ENCODE results near the gene SERINC2. TPM values are rescaled to one million over a fixed set of nuclear protein-coding genes. Genes with fewer than 3 reads are reported as not detected.

SERINC2 gene
- total and polyA plus RNA-seq, 2 of the 8 experiments (the other 6 are each of a cell fraction or from before 2014, with no cell fraction given), result 31.4 to 60.0 TPM

DNA sequence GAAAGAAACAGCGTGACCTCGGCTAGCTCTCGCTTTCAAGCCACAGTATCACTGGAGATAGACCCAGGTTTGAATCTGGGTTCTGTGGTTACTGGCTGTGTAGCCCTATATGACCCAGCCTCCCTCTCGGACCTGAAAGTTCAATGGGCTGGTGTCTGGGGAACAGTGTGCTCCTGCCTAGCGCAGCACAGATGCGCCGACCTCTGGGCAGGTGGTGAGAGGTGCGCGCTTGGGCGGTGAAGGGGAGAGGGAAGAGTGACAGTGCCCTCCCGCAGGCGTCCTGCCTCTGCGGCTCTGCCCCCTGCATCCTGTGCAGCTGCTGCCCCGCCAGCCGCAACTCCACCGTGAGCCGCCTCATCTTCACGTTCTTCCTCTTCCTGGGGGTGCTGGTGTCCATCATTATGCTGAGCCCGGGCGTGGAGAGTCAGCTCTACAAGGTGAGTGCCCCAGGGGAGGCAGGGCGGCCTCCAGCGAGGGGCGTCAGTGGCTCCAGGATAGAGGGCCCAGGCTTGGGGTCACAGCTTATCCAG lies 10.5 kb downstream of the SERINC2 start (continued):
- TF ChIP-seq, protein P1, sequence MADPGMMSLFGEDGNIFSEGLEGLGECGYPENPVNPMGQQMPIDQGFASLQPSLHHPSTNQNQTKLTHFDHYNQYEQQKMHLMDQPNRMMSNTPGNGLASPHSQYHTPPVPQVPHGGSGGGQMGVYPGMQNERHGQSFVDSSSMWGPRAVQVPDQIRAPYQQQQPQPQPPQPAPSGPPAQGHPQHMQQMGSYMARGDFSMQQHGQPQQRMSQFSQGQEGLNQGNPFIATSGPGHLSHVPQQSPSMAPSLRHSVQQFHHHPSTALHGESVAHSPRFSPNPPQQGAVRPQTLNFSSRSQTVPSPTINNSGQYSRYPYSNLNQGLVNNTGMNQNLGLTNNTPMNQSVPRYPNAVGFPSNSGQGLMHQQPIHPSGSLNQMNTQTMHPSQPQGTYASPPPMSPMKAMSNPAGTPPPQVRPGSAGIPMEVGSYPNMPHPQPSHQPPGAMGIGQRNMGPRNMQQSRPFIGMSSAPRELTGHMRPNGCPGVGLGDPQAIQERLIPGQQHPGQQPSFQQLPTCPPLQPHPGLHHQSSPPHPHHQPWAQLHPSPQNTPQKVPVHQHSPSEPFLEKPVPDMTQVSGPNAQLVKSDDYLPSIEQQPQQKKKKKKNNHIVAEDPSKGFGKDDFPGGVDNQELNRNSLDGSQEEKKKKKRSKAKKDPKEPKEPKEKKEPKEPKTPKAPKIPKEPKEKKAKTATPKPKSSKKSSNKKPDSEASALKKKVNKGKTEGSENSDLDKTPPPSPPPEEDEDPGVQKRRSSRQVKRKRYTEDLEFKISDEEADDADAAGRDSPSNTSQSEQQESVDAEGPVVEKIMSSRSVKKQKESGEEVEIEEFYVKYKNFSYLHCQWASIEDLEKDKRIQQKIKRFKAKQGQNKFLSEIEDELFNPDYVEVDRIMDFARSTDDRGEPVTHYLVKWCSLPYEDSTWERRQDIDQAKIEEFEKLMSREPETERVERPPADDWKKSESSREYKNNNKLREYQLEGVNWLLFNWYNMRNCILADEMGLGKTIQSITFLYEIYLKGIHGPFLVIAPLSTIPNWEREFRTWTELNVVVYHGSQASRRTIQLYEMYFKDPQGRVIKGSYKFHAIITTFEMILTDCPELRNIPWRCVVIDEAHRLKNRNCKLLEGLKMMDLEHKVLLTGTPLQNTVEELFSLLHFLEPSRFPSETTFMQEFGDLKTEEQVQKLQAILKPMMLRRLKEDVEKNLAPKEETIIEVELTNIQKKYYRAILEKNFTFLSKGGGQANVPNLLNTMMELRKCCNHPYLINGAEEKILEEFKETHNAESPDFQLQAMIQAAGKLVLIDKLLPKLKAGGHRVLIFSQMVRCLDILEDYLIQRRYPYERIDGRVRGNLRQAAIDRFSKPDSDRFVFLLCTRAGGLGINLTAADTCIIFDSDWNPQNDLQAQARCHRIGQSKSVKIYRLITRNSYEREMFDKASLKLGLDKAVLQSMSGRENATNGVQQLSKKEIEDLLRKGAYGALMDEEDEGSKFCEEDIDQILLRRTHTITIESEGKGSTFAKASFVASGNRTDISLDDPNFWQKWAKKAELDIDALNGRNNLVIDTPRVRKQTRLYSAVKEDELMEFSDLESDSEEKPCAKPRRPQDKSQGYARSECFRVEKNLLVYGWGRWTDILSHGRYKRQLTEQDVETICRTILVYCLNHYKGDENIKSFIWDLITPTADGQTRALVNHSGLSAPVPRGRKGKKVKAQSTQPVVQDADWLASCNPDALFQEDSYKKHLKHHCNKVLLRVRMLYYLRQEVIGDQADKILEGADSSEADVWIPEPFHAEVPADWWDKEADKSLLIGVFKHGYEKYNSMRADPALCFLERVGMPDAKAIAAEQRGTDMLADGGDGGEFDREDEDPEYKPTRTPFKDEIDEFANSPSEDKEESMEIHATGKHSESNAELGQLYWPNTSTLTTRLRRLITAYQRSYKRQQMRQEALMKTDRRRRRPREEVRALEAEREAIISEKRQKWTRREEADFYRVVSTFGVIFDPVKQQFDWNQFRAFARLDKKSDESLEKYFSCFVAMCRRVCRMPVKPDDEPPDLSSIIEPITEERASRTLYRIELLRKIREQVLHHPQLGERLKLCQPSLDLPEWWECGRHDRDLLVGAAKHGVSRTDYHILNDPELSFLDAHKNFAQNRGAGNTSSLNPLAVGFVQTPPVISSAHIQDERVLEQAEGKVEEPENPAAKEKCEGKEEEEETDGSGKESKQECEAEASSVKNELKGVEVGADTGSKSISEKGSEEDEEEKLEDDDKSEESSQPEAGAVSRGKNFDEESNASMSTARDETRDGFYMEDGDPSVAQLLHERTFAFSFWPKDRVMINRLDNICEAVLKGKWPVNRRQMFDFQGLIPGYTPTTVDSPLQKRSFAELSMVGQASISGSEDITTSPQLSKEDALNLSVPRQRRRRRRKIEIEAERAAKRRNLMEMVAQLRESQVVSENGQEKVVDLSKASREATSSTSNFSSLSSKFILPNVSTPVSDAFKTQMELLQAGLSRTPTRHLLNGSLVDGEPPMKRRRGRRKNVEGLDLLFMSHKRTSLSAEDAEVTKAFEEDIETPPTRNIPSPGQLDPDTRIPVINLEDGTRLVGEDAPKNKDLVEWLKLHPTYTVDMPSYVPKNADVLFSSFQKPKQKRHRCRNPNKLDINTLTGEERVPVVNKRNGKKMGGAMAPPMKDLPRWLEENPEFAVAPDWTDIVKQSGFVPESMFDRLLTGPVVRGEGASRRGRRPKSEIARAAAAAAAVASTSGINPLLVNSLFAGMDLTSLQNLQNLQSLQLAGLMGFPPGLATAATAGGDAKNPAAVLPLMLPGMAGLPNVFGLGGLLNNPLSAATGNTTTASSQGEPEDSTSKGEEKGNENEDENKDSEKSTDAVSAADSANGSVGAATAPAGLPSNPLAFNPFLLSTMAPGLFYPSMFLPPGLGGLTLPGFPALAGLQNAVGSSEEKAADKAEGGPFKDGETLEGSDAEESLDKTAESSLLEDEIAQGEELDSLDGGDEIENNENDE (IDR thresholded peaks at IDR 0.05; ENCODE audit: insufficient replicate concordance, low read length), result no peak
- TF ChIP-seq TBP (IDR thresholded peaks at IDR 0.05; ENCODE audit: low read depth, low read length), result no peak
- TF ChIP-seq HDAC2 (IDR thresholded peaks at IDR 0.05; ENCODE audit: borderline replicate concordance in 1 of 2, low read depth in 2 of 2, low read length in 2 of 2), result no peak
- no peak for TF ChIP-seq SUZ12 (IDR thresholded peaks at IDR 0.05; ENCODE audit: low read length)
- no peak for TF ChIP-seq TCF12 (IDR thresholded peaks at IDR 0.05; ENCODE audit: low read depth, low read length)
- no peak for TF ChIP-seq MAFK (IDR thresholded peaks at IDR 0.05; ENCODE audit: low read depth, low read length)
